HG02623 (cell line): ENCODE measurements around the gene LCE6A.

Experiments
- ATAC-seq: cut with Tn5 transposase; IDR thresholded peaks from one replicate; pipeline ENCODE4 v1.9.1; 2021; ENCODE audit warnings: moderate library complexity; ENCODE audit not compliant: unreplicated experiment

The LCE6A gene

DNA sequence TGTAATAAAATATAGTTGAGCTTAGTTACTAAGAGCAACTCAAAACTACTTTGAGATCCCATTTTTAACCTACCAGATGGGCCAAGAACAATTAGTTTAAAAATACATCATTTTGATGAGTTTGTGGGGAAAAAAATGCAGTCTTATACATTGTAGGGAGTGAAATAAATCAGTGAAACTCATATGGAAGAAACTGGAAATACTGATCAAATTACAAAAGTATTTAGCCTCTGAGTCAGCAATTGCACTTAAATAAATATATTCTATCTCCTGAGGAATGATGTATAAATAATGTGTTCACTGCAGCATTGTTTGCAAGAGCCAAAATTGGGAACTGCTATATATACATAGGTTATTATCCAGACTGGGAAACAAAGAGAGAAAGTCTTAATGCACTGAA is 30.8 kb downstream of the LCE6A start:
- ATAC-seq = no peak

DNA sequence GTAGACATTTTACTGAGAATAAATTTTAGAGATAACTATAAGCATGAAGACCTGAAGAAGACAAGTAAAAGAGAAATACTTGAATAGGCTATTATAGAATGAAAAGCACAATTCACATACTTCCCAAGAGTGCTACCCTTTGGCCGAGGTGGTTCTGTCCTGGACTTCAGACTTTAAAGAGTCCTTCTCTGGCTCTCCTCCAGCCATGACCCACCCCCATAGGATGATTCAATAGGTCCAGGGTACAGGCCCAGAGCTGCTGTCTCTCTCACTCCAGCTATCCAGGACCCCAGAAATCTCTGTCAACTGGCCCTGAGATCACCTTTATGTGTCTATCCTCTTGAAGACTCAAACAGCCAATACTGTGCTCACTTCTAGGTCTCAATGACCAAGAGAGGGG is 34.2 kb downstream of the LCE6A start:
- no peak for ATAC-seq

- no peak for ATAC-seq
Observed at GRCh38 chr1:152878042-152878441, 35.4 kb downstream of the LCE6A start, which contains the start of gene SMCP. Gene SMCP (plus strand): TSS chr1:152878322. CDS start chr1:152884423, 6,101 bp downstream.

GRCh38 chr1:152879559-152880198 is 37.0 kb downstream of the LCE6A start:
- no peak for ATAC-seq

GRCh38 chr1:152880316-152880715 is 37.7 kb downstream of the LCE6A start:
- ATAC-seq = no peak

DNA sequence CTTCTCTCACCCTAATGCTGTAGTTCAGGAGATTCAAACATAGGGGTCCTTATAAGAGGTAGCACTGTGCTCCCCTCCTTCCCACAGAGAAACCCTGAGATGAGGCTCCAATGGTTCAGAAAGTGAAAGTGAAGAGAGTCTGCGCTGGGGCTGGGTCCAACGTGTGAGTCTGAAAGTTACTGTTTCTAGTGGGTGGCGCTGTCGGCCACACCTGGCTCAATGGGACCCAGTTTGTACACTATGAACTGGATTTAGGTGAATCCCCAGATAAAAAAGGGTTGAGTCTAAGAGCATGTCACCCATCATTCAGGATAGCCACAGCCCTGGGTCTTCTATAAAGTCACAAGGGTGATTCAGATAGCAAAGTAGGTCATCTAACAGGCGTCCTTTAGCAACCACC is 38.3 kb downstream of the LCE6A start:
- ATAC-seq = no peak

- ATAC-seq = no peak
Observed at GRCh38 chr1:152884085-152884484, 41.4 kb downstream of the LCE6A start.

DNA sequence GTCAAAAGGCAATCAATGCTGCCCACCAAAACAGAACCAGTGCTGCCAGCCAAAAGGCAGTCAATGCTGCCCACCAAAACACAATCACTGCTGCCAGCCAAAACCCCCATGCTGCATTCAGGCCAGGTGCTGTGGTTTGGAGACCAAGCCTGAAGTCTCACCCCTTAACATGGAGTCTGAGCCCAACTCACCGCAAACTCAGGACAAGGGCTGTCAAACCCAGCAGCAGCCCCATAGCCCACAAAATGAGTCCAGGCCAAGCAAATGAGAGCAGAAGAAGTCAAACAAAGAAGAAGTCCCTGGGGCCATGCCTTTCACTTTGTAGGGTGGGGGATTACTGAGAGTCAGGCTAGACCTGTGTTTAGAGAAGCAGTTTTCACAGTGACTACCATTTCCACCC is 41.9 kb downstream of the LCE6A start:
- no peak for ATAC-seq

DNA sequence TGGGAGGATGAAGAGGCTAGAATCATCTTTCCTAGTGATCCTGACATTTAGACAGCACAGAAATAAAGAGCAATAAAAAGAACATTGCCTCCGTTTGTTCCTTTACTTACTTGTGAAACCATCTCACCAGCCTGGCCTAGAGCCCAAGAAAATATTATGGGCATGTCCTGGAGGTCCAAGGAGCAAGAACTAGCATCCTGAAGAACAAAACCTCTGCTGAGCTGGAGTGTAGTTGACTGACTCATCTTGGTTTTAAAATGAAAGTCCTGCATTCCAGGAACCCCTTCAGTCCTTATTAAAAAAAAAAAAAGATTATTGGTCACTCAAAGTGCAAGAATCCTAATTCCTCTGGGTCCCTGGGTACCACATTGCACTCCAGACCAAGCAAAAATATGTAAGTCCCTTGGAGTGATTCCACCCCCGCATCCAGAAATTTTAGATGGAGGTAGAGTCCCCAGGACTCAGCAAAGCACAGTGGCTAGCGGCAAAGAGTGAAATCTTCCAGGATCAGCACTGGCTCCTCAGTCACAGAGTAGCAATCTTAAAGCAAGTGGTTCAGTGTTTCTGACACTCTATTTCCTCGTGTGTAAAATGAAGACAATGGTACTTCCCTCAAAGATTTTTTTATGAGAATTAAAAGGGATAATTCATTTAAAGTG is 42.4 kb downstream of the LCE6A start:
- no peak for ATAC-seq

DNA sequence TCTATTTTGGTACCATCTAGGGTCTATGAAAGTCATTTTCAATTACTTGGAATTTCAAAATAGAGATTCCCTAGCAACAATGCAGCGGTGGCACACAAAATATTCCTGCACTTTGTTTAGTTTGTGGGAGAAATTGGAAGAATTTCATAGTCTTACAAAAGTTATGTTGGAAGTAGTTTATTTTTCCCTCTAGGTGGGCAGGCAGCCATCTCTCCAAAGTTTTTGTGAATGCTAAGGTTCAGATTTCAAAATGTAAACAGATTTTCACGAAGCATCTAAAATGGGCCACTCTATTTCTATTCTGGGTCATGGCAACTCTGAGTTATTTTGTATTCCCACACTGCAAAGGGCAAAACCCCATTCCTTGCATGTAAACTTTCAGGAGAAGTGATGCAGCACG is 43.4 kb downstream of the LCE6A start:
- ATAC-seq = no peak

DNA sequence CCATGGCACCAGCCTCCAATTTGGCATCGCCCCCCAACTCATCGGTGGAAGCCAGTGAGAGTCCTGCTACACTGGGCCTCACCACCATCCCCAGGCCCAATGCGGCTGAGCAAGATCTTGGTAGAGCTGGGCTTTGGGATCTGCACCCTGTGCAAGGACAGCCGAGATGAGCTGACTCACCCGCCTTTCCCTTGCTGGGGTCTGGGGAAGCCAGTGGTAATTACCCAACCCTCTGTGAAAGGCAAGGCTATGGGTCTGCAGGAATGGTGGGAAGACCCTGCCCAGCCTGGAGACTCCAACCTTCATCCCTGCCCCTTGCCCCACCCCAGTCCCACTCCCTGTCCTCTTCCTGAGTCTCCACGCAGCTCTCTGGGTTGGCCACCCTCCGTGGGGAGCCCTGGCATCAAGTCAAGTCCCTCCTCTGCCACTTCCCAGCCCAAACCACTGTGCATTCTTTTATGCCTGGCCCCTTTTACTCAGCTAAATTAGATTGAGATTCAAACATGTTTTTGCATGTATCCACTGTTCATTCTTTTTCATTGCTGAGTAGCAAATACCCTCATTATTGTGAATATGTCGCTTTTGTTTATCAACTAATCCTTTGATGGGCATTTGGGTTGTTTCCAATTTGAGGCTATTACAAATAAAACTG is 44.2 kb downstream of the LCE6A start:
- ATAC-seq = no peak

- no peak for ATAC-seq
Observed at GRCh38 chr1:152888126-152888525, 45.5 kb downstream of the LCE6A start.
